ENCODE data around the gene ENPP3. TPM values are rescaled to one million over a fixed set of nuclear protein-coding genes. Genes with fewer than 3 reads are reported as not detected.

Gene ENPP3
- total and polyA plus RNA-seq, 9 of the 15 experiments (the other 6 are each of a cell fraction or from before 2014, with no cell fraction given): 14.0 to 32.8 (median 21.6) TPM

- TF ChIP-seq ZNF609 (CRISPR knock-in tag; IDR thresholded peaks at IDR 0.05; ENCODE audit: borderline replicate concordance): no peak
- TF ChIP-seq, protein P1, sequence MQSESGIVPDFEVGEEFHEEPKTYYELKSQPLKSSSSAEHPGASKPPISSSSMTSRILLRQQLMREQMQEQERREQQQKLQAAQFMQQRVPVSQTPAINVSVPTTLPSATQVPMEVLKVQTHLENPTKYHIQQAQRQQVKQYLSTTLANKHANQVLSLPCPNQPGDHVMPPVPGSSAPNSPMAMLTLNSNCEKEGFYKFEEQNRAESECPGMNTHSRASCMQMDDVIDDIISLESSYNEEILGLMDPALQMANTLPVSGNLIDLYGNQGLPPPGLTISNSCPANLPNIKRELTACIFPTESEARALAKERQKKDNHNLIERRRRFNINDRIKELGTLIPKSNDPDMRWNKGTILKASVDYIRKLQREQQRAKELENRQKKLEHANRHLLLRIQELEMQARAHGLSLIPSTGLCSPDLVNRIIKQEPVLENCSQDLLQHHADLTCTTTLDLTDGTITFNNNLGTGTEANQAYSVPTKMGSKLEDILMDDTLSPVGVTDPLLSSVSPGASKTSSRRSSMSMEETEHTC (IDR thresholded peaks at IDR 0.05): no peak
- TF ChIP-seq, protein P2, sequence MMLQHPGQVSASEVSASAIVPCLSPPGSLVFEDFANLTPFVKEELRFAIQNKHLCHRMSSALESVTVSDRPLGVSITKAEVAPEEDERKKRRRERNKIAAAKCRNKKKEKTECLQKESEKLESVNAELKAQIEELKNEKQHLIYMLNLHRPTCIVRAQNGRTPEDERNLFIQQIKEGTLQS (IDR thresholded peaks at IDR 0.05): no peak
- TF ChIP-seq, protein P2 (CRISPR knock-in tag; conservative IDR thresholded peaks at IDR 0.05): no peak
Measured at GRCh38 chr6:131745476-131745875, 108.4 kb downstream of the ENPP3 start (continued).
